Hepatocyte (in vitro differentiated cells): ENCODE measurements around the gene SLC34A3.

ENCODE experiments used
- CTCF ChIP-seq: fragments of 200-600 bp; sonication (generic); IDR thresholded peaks from 2 replicates; pipeline ENCODE4 v1.5.1; 2016; ENCODE audit warnings: antibody characterized with exemption, mild to moderate bottlenecking; ENCODE audit not compliant: poor library complexity
- EZH2 ChIP-seq: fragments of 200-600 bp; sonication (generic); IDR thresholded peaks from 2 replicates; pipeline ENCODE4 v1.6.1; 2016; ENCODE audit warnings: antibody characterized with exemption, mild to moderate bottlenecking, borderline replicate concordance
- EZH2phosphoT487 ChIP-seq: fragments of 200-600 bp; sonication (generic); IDR thresholded peaks from one replicate; pipeline ENCODE4 v1.6.1; 2018; ENCODE audit warnings: antibody characterized with exemption, mild to moderate bottlenecking, low read depth, moderate library complexity; ENCODE audit not compliant: unreplicated experiment, severe bottlenecking

- TF ChIP-seq CTCF, result no peak
- no peak for TF ChIP-seq EZH2
- no peak for TF ChIP-seq EZH2phosphoT487
These were observed 49.0 kb upstream of the SLC34A3 start for GRCh38 chr9:137181680-137182079.
